WTC11 (cell line): Measurements from ENCODE around the gene PLEKHN1. TPM values are rescaled to one million over a fixed set of nuclear protein-coding genes. Genes with fewer than 3 reads are reported as not detected.

Experiments
- ARID4B ChIP-seq: sonication (generic); formaldehyde crosslinking; IDR thresholded peaks from 2 replicates; pipeline ENCODE4 v1.8.0; 2023; ENCODE audit warnings: missing genetic modification reagents, mild to moderate bottlenecking, borderline replicate concordance
- CREM ChIP-seq: sonication (generic); formaldehyde crosslinking; IDR thresholded peaks from 2 replicates; pipeline ENCODE4 v1.8.1; 2022; ENCODE audit warnings: mild to moderate bottlenecking, missing genetic modification reagents, moderate library complexity
- E2F5 ChIP-seq: sonication (generic); formaldehyde crosslinking; IDR thresholded peaks from 2 replicates; pipeline ENCODE4 v1.8.1; 2022; ENCODE audit warnings: mild to moderate bottlenecking, moderate library complexity, missing genetic modification reagents
- EMX1 ChIP-seq: fragments of 250-450 bp; sonication (Bioruptor Pico); IDR thresholded peaks from 2 replicates; pipeline ENCODE4 v1.8.0; 2021; ENCODE audit warnings: mild to moderate bottlenecking
- FOXP1 ChIP-seq: sonication (generic); formaldehyde crosslinking; IDR thresholded peaks from 2 replicates; pipeline ENCODE4 v1.8.0; 2022; ENCODE audit warnings: missing genetic modification reagents, mild to moderate bottlenecking, moderate library complexity, borderline replicate concordance
- GABPB1 ChIP-seq: sonication (generic); formaldehyde crosslinking; IDR thresholded peaks from 2 replicates; pipeline ENCODE4 v1.8.1; 2023; ENCODE audit warnings: mild to moderate bottlenecking, missing genetic modification reagents
- HMGA2 ChIP-seq: fragments of 250-450 bp; sonication (Bioruptor Pico); IDR thresholded peaks from 2 replicates; pipeline ENCODE4 v1.4.0; 2021; ENCODE audit warnings: mild to moderate bottlenecking, moderate library complexity
- MAX ChIP-seq: sonication (generic); formaldehyde crosslinking; IDR thresholded peaks from 2 replicates; pipeline ENCODE4 v1.8.0; 2022; ENCODE audit warnings: mild to moderate bottlenecking, missing genetic modification reagents
- MXD4 ChIP-seq: fragments of 250-450 bp; sonication (Bioruptor Pico); IDR thresholded peaks from 2 replicates; pipeline ENCODE4 v1.8.0; 2021; ENCODE audit warnings: mild to moderate bottlenecking, moderate library complexity, borderline replicate concordance
- MYBL2 ChIP-seq: sonication (generic); formaldehyde crosslinking; IDR thresholded peaks from 2 replicates; pipeline ENCODE4 v1.8.1; 2023; ENCODE audit warnings: mild to moderate bottlenecking, moderate library complexity, missing genetic modification reagents
- NR3C1 ChIP-seq: sonication (generic); formaldehyde crosslinking; conservative IDR thresholded peaks from 2 replicates; pipeline ENCODE4 v1.8.1; 2023; ENCODE audit warnings: low read depth, mild to moderate bottlenecking, missing genetic modification reagents
- SMAD4 ChIP-seq: sonication (generic); formaldehyde crosslinking; IDR thresholded peaks from 2 replicates; pipeline ENCODE4 v1.8.0; 2022; ENCODE audit warnings: mild to moderate bottlenecking, missing genetic modification reagents
- TCF7 ChIP-seq: sonication (generic); formaldehyde crosslinking; IDR thresholded peaks from 2 replicates; pipeline ENCODE4 v1.8.0; 2022; ENCODE audit warnings: mild to moderate bottlenecking, low read depth, missing genetic modification reagents, moderate library complexity
- ZNF232 ChIP-seq: sonication (generic); formaldehyde crosslinking; IDR thresholded peaks from 2 replicates; pipeline ENCODE4 v1.8.0; 2022; ENCODE audit warnings: mild to moderate bottlenecking, missing genetic modification reagents
- ZNF671 ChIP-seq: fragments of 250-450 bp; sonication (Bioruptor Pico); IDR thresholded peaks from 2 replicates; pipeline ENCODE4 v1.8.0; 2021; ENCODE audit warnings: mild to moderate bottlenecking
- total RNA-seq: library from RNA; stranded (reverse); gene quantifications from 3 replicates; pipeline ENCODE4 v1.2.3, GENCODE V29; 2021
- TF ChIP-seq, protein P1 (sequence below): fragments of 250-450 bp; sonication (Bioruptor Pico); conservative IDR thresholded peaks from 2 replicates; pipeline ENCODE4 v1.9.0; 2021; ENCODE audit warnings: mild to moderate bottlenecking
- TF ChIP-seq, protein P2 (sequence below): sonication (generic); formaldehyde crosslinking; IDR thresholded peaks from 2 replicates; pipeline ENCODE4 v1.8.1; 2022; ENCODE audit warnings: low read depth, mild to moderate bottlenecking, moderate library complexity, missing genetic modification reagents, borderline replicate concordance
- TF ChIP-seq, protein P3 (sequence below): sonication (generic); formaldehyde crosslinking; IDR thresholded peaks from 2 replicates; pipeline ENCODE4 v1.8.1; 2023; ENCODE audit warnings: mild to moderate bottlenecking, missing genetic modification reagents, borderline replicate concordance
- TF ChIP-seq, protein P4 (sequence below): sonication (generic); formaldehyde crosslinking; IDR thresholded peaks from 2 replicates; pipeline ENCODE4 v1.8.0; 2023; ENCODE audit warnings: missing genetic modification reagents
- TF ChIP-seq, protein P5 (sequence below): fragments of 250-450 bp; sonication (Bioruptor Pico); IDR thresholded peaks from 2 replicates; pipeline ENCODE4 v1.9.0; 2021; ENCODE audit warnings: moderate library complexity, mild to moderate bottlenecking, inconsistent platforms, borderline replicate concordance
- TF ChIP-seq, protein P6 (sequence below): sonication (generic); formaldehyde crosslinking; IDR thresholded peaks from 2 replicates; pipeline ENCODE4 v1.8.1; 2023; ENCODE audit warnings: mild to moderate bottlenecking, missing genetic modification reagents, moderate library complexity

Gene PLEKHN1
- total RNA-seq, 1 experiment from 2014 or later: 3.4 TPM

- TF ChIP-seq, protein P1, sequence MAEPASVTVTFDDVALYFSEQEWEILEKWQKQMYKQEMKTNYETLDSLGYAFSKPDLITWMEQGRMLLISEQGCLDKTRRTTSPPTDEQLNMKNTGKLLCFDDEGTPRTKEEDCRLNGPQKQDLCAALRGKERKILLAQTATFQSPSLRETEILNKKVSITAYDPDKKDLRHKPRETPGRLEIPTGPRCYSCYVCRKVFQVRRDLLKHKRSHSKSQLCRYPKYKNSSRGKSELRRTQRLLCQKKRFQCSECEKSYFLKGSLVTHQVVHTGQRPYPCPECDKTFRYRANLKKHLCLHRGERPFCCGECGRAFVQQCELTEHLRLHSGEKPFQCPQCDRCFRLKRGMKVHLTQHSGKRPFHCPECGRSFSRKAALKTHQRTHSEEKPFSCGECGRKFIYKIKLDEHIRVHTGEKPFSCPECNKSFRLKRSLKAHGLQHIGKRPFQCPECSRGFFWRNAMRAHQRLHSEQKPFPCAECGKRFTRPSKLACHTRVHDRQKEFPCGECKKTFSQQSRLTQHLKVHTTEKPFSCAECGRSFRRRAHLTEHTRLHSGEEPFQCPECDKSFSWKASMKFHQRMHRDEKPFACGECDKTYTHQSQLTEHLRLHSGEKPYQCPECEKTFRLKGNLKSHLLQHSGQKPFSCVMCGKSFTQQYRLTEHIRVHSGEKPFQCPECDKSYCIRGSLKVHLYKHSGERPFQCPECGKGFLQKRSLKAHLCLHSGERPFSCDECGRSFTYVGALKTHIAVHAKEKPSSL (CRISPR knock-in tag): no peak
- TF ChIP-seq EMX1 (CRISPR knock-in tag) (no peak), CREM (peak; percentile 95), SMAD4 (CRISPR knock-in tag) (no peak), FOXP1 (peak; percentile 86; the same call in 1 of the 2 replicates), ARID4B (CRISPR knock-in tag) (no peak), NR3C1 (CRISPR knock-in tag) (no peak), MYBL2 (CRISPR knock-in tag) (no peak), MXD4 (no peak), ZNF671 (CRISPR knock-in tag) (no peak), E2F5 (CRISPR knock-in tag) (0 out of 2 replicates have a peak, but pooled peaks have one; percentile 13), HMGA2 (no peak), ZNF232 (CRISPR knock-in tag) (no peak), TCF7 (no peak), GABPB1 (CRISPR knock-in tag) (peak; percentile 88), MAX (peak; percentile 98)
- TF ChIP-seq, protein P2, sequence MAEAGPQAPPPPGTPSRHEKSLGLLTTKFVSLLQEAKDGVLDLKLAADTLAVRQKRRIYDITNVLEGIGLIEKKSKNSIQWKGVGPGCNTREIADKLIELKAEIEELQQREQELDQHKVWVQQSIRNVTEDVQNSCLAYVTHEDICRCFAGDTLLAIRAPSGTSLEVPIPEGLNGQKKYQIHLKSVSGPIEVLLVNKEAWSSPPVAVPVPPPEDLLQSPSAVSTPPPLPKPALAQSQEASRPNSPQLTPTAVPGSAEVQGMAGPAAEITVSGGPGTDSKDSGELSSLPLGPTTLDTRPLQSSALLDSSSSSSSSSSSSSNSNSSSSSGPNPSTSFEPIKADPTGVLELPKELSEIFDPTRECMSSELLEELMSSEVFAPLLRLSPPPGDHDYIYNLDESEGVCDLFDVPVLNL: no peak
- TF ChIP-seq, protein P3, sequence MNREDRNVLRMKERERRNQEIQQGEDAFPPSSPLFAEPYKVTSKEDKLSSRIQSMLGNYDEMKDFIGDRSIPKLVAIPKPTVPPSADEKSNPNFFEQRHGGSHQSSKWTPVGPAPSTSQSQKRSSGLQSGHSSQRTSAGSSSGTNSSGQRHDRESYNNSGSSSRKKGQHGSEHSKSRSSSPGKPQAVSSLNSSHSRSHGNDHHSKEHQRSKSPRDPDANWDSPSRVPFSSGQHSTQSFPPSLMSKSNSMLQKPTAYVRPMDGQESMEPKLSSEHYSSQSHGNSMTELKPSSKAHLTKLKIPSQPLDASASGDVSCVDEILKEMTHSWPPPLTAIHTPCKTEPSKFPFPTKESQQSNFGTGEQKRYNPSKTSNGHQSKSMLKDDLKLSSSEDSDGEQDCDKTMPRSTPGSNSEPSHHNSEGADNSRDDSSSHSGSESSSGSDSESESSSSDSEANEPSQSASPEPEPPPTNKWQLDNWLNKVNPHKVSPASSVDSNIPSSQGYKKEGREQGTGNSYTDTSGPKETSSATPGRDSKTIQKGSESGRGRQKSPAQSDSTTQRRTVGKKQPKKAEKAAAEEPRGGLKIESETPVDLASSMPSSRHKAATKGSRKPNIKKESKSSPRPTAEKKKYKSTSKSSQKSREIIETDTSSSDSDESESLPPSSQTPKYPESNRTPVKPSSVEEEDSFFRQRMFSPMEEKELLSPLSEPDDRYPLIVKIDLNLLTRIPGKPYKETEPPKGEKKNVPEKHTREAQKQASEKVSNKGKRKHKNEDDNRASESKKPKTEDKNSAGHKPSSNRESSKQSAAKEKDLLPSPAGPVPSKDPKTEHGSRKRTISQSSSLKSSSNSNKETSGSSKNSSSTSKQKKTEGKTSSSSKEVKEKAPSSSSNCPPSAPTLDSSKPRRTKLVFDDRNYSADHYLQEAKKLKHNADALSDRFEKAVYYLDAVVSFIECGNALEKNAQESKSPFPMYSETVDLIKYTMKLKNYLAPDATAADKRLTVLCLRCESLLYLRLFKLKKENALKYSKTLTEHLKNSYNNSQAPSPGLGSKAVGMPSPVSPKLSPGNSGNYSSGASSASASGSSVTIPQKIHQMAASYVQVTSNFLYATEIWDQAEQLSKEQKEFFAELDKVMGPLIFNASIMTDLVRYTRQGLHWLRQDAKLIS (CRISPR knock-in tag): no peak
- TF ChIP-seq, protein P4, sequence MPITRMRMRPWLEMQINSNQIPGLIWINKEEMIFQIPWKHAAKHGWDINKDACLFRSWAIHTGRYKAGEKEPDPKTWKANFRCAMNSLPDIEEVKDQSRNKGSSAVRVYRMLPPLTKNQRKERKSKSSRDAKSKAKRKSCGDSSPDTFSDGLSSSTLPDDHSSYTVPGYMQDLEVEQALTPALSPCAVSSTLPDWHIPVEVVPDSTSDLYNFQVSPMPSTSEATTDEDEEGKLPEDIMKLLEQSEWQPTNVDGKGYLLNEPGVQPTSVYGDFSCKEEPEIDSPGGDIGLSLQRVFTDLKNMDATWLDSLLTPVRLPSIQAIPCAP (CRISPR knock-in tag): no peak; the same call in 1 of the 2 replicates
- TF ChIP-seq, protein P5, sequence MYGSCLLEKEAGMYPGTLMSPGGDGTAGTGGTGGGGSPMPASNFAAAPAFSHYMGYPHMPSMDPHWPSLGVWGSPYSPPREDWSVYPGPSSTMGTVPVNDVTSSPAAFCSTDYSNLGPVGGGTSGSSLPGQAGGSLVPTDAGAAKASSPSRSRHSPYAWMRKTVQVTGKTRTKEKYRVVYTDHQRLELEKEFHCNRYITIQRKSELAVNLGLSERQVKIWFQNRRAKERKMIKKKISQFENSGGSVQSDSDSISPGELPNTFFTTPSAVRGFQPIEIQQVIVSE (CRISPR knock-in tag): no peak
- TF ChIP-seq, protein P6, sequence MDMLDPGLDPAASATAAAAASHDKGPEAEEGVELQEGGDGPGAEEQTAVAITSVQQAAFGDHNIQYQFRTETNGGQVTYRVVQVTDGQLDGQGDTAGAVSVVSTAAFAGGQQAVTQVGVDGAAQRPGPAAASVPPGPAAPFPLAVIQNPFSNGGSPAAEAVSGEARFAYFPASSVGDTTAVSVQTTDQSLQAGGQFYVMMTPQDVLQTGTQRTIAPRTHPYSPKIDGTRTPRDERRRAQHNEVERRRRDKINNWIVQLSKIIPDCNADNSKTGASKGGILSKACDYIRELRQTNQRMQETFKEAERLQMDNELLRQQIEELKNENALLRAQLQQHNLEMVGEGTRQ (CRISPR knock-in tag): peak; percentile 60
These were observed 34.2 kb downstream of the PLEKHN1 start (continued) for GRCh38 chr1:1000357-1001056.
